Activated naive CD8-positive, alpha-beta T cell treated with anti-CD3 and anti-CD28 coated beads, Interleukin-2, amount 50 U/mL, for 16 hours (primary cell): ENCODE data around the gene TEX2.

ENCODE experiments used
- DNase-seq: peaks from one replicate; pipeline ENCODE4 v3.0.0-alpha.2; 2020; ENCODE audit warnings: low read depth, low spot score

Gene TEX2

GRCh38 chr17:64263000-64263766 is at the start of gene TEX2:
TEX2 (minus strand) TSS chr17:64263260; CDS start chr17:64214217, 49,043 bp downstream.
- DNase-seq: peak; percentile 78

GRCh38 chr17:64309710-64310109 is 46.6 kb upstream of the TEX2 start:
- DNase-seq: no peak

- DNase-seq: no peak
Observed at GRCh38 chr17:64309021-64309420, 46.0 kb upstream of the TEX2 start.

- DNase-seq: peak; percentile 33
Observed at GRCh38 chr17:64306850-64307463, 43.9 kb upstream of the TEX2 start.

- DNase-seq: no peak
Observed at GRCh38 chr17:64304551-64304950, 41.5 kb upstream of the TEX2 start.

GRCh38 chr17:64300699-64300965 is 37.6 kb upstream of the TEX2 start:
- DNase-seq: no peak

GRCh38 chr17:64297467-64298088 is 34.5 kb upstream of the TEX2 start:
- DNase-seq: no peak

GRCh38 chr17:64296246-64296645 is 33.2 kb upstream of the TEX2 start:
- DNase-seq: no peak

GRCh38 chr17:64295146-64295545 is 32.1 kb upstream of the TEX2 start:
- no peak for DNase-seq

- no peak for DNase-seq
Observed at GRCh38 chr17:64291268-64291851, 28.3 kb upstream of the TEX2 start.

GRCh38 chr17:64289741-64290141 is 26.7 kb upstream of the TEX2 start:
- DNase-seq: no peak

GRCh38 chr17:64282753-64283080 is 19.7 kb upstream of the TEX2 start:
- no peak for DNase-seq

GRCh38 chr17:64281962-64282752 is 19.1 kb upstream of the TEX2 start:
- DNase-seq: no peak

GRCh38 chr17:64278614-64279013 is 15.6 kb upstream of the TEX2 start:
- DNase-seq: no peak

GRCh38 chr17:64277831-64278562 is 14.9 kb upstream of the TEX2 start:
- no peak for DNase-seq

GRCh38 chr17:64276961-64277505 is 14.0 kb upstream of the TEX2 start:
- DNase-seq: no peak

- no peak for DNase-seq
Observed at GRCh38 chr17:64275016-64275415, 12.0 kb upstream of the TEX2 start.

GRCh38 chr17:64273006-64273405 is 9.9 kb upstream of the TEX2 start:
- DNase-seq: no peak

- no peak for DNase-seq
Observed at GRCh38 chr17:64270885-64271284, 7.8 kb upstream of the TEX2 start.

- no peak for DNase-seq
Observed at GRCh38 chr17:64269687-64270649, 6.9 kb upstream of the TEX2 start.
